Lower lobe of right lung (tissue), 2 donors: ENCODE results near the gene SAYSD1. TPM values are rescaled to one million over a fixed set of nuclear protein-coding genes. Genes with fewer than 3 reads are reported as not detected.

Source experiments
- ATAC-seq, 2 donors: fragments of 200-7000 bp; cut with Tn5 transposase; one replicate each; pipeline ENCODE4 v1.9.1; 2020 to 2022; ENCODE audit warnings: mild to moderate bottlenecking in 2 of 2, moderate library complexity in 2 of 2
- DNase-seq: peaks from one replicate; pipeline ENCODE4 v3.0.0-alpha.2; 2020
- H3K27ac ChIP-seq: fragments of 200-600 bp; one replicate; pipeline ENCODE4 v1.8.0; 2022
- H3K27me3 ChIP-seq: fragments of 200-600 bp; one replicate; pipeline ENCODE4 v1.8.0; 2022; ENCODE audit warnings: low read depth
- H3K36me3 ChIP-seq: fragments of 200-600 bp; one replicate; pipeline ENCODE4 v1.8.0; 2022; ENCODE audit warnings: mild to moderate bottlenecking
- H3K4me1 ChIP-seq: fragments of 200-600 bp; one replicate; pipeline ENCODE4 v1.8.0; 2022
- H3K4me3 ChIP-seq: fragments of 200-600 bp; one replicate; pipeline ENCODE4 v1.8.0; 2022; ENCODE audit warnings: mild to moderate bottlenecking
- H3K9me3 ChIP-seq: fragments of 200-600 bp; one replicate; pipeline ENCODE4 v1.8.0; 2022
- intact Hi-C: fragments of 100-400 bp; cut with DNase I; formaldehyde crosslinking; loops from one replicate; pipeline ENCODE4 v1.11.0; 2022
- total RNA-seq: library from RNA; stranded (reverse); fragmentation: NEBNext Ultra II Directional; extraction: Animal tissue kit (Norgen Biotek cat#: 25700); gene quantifications from one replicate; pipeline ENCODE4 v1.2.1, GENCODE V29; 2021
- TF ChIP-seq, protein P1 (sequence below): fragments of 200-600 bp; IDR thresholded peaks from one replicate; pipeline ENCODE4 v1.8.0; 2022; ENCODE audit warnings: antibody characterized with exemption, mild to moderate bottlenecking
- donor health status: DM: no; HTN: yes; CAD: no; lungs with severe emphysema.

SAYSD1 gene
- total RNA-seq, 1 donor from 2014 or later, result 15.5 TPM

- DNase-seq (no peak), ATAC-seq (no peak)
- Histone ChIP-seq H3K9me3 (no peaks in the 10 kb centered on the region), H3K4me3 (no peak overlapping the region), H3K27ac (no peak overlapping the region), H3K27me3 (no peaks in the 10 kb centered on the region), H3K4me1 (no peaks in the 10 kb centered on the region), H3K36me3 (no peaks in the 10 kb centered on the region)
- intact Hi-C loops, result no loop called here
- TF ChIP-seq, protein P1, sequence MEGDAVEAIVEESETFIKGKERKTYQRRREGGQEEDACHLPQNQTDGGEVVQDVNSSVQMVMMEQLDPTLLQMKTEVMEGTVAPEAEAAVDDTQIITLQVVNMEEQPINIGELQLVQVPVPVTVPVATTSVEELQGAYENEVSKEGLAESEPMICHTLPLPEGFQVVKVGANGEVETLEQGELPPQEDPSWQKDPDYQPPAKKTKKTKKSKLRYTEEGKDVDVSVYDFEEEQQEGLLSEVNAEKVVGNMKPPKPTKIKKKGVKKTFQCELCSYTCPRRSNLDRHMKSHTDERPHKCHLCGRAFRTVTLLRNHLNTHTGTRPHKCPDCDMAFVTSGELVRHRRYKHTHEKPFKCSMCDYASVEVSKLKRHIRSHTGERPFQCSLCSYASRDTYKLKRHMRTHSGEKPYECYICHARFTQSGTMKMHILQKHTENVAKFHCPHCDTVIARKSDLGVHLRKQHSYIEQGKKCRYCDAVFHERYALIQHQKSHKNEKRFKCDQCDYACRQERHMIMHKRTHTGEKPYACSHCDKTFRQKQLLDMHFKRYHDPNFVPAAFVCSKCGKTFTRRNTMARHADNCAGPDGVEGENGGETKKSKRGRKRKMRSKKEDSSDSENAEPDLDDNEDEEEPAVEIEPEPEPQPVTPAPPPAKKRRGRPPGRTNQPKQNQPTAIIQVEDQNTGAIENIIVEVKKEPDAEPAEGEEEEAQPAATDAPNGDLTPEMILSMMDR, result no peak
Measured at GRCh38 chr6:39056681-39057080, 58.3 kb downstream of the SAYSD1 start.

DNA sequence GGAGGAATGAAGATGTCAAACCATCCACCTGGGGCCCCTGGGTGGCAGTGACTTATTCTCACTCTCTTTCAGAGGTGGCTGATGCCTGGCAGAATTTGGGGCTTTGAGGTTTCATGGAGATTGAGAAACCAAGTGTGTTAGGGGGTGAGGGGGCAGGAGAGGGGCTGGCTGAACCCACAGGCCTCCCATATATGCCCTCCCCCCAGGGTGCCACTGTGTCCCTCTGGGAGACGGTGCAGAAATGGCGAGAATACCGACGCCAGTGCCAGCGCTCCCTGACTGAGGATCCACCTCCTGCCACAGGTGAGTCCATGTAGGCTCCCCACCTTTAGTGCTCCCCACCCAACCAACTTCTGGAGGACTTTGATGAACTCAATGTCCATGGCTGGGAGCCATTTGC lies 58.8 kb downstream of the SAYSD1 start:
- DNase-seq (no peak), ATAC-seq (no peak)
- Histone ChIP-seq H3K36me3 (no peaks in the 10 kb centered on the region), H3K9me3 (no peaks in the 10 kb centered on the region), H3K4me1 (no peaks in the 10 kb centered on the region), H3K27me3 (no peaks in the 10 kb centered on the region), H3K27ac (no peak overlapping the region), H3K4me3 (no peak overlapping the region)
- intact Hi-C loops, result no loop called here
- TF ChIP-seq, protein P1, result no peak

GRCh38 chr6:39055661-39056060 lies 59.3 kb downstream of the SAYSD1 start:
- H3K36me3 ChIP-seq, result no peaks in the 10 kb centered on the region
- no peak for DNase-seq
- H3K4me1 ChIP-seq, result no peaks in the 10 kb centered on the region
- TF ChIP-seq, protein P1, result no peak
- intact Hi-C loops, result no loop called here
- no peaks in the 10 kb centered on the region for H3K9me3 ChIP-seq
- no peaks in the 10 kb centered on the region for H3K27me3 ChIP-seq
- no peak for ATAC-seq
- H3K4me3 ChIP-seq, result no peak overlapping the region
- no peak overlapping the region for H3K27ac ChIP-seq

DNA sequence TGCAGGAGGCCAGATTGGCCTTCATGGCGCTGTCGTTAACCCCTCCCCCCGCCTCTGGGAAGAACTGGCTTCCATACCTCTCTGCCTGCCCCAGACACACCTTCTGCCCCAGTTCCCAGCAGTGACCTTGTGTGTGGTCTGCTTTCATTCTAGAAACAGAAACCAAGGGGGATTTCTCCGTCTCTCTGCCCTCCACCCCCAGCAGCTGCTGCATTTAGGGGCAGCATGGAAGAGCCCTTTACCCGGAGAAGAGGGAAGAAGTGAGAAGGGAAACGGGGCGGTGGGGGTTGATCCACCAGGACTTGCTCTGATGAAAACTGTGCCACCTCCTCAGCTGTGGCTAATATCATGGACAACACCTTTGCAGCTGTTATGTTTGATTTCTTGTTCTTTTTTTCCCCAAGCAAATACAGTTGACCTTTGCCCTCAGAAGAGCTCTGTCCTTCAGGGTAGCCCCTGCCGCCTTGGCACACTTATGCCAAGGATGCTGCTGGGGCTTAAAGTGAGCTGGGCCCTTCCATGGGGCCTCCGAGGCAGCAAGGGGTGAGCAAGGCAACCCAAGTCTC lies 60.3 kb downstream of the SAYSD1 start:
- Histone ChIP-seq H3K36me3 (no peaks in the 10 kb centered on the region), H3K9me3 (no peaks in the 10 kb centered on the region), H3K27me3 (peaks cover 7% of the 10 kb centered on the region), H3K4me1 (no peaks in the 10 kb centered on the region), H3K4me3 (no peak overlapping the region), H3K27ac (no peak overlapping the region)
- intact Hi-C loops, result no loop called here
- DNase-seq, result no peak
- TF ChIP-seq, protein P1, result no peak
- ATAC-seq, result no peak

Other genes with a start within 250 kb of the SAYSD1 start
- gene GLP1R, start 66.4 kb downstream of the SAYSD1 start, total RNA-seq, result 0.35 TPM
- 10.9 TPM for gene KCNK5, start 114.3 kb upstream of the SAYSD1 start, total RNA-seq
- 5.5 TPM for gene KCNK17, start 199.2 kb upstream of the SAYSD1 start, total RNA-seq
- not detected for gene KCNK16, start 207.5 kb upstream of the SAYSD1 start, total RNA-seq